Activated CD8-positive, alpha-beta memory T cell treated with anti-CD3 and anti-CD28 coated beads for 36 hours (primary cell): ENCODE data around the gene JAZF1. TPM values are rescaled to one million over a fixed set of nuclear protein-coding genes. Genes with fewer than 3 reads are reported as not detected.

Source experiments
- CTCF ChIA-PET: fragments of 350-600 bp; sonication (Branson Sonifier 250); formaldehyde crosslinking; loops from one replicate; lab custom pipeline; 2021; ENCODE audit warnings: antibody characterized with exemption; lab: Charles Lee
- POLR2A ChIA-PET: fragments of 350-600 bp; sonication (Branson Sonifier 250); formaldehyde crosslinking; loops from one replicate; lab custom pipeline; 2021; ENCODE audit warnings: antibody characterized with exemption; lab: Charles Lee
- total RNA-seq, 2 experiments: library from RNA; stranded (reverse); gene quantifications; one replicate each; pipeline ENCODE4 v1.2.3, GENCODE V29; 2021

JAZF1 gene
- total RNA-seq, 2 experiments from 2014 or later = 4.8 to 5.7 TPM

DNA sequence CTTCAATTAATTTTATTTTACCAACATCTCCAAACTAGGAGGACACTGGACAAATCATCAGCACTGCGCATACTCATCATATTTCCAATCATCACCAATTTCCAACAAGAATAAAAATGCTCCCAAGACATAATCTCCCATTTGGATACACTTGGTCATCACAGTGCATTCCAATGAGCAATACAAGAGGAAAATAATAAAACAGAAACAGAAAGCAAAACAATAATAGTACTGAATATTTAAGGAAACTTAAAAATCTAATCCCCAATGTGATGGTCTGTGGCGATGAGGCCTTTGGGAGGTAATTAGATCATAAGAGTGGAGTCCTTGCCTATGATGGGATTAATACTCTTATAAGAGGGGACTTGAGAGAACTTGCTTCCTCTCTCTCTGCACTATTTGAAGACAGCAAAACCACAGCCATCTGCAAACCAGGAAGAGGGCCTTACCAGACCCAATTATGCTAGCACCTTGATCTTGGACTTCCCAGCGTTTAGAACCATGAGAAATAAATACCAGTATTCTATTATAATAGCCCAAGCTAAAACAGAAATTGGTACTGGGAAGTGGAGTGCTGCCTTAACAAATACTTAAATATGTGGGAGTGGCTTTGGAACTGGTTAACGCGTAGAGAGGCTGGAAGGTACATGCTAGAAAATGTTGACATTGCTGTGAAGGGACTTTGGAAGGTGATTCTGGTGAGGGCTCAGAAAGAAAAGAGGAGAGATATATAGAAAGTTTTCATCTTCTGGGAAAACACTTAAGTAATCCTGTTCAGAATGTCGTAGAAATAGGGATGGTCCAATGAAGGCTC lies 91.5 kb downstream of the JAZF1 start:
- ChIA-PET CTCF (interaction anchor here (1.2 to 2.3 kb wide), 3 partner anchors 7 to 27 kb away, joined by 3 to 7 read pairs (median 3); no protein-coding TSS in a partner anchor), POLR2A (no interaction called here)

DNA sequence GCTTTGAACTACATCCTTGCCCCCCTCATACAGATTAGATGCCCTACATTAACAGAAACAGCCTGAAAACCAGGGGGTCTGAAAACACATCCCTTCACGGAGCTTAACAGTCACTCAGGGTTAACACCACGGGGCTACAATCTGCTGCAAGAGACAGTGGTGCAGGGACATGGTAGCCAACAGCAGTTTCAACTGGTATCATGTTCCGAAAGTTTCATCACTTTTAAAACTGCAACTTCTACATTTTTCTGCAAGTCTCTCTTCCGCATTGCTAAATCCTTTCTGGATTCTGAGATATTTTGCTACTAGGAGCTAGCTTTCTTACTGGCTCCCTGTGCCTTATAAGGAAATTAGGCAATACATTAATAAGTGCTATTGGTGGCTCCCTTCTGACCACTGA lies 92.6 kb downstream of the JAZF1 start:
- CTCF ChIA-PET = interaction anchor here (1.2 to 2.3 kb wide), 2 partner anchors 8 to 26 kb away, joined by 3 to 7 read pairs; no protein-coding TSS in a partner anchor
- POLR2A ChIA-PET = no interaction called here

DNA sequence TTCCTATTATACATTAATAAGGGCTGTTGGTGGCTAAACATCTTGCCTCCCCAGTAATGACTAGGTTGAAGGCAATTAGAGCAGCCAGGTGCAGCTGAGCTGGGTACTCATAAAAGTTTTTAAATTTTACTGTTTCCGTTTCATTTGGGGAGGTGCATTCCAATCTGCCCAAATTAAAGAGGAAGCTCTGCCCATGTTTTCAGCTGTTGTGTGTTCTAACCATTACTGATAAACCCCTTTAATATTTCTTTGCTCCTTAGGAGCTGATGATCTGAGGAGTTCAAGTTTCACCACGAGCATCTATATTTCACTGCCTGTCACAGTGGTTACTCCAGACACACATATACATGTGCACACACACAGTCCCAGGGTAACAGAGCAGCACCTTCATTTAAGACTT lies 94.4 kb downstream of the JAZF1 start:
- ChIA-PET POLR2A (no interaction called here), CTCF (no interaction called here)

DNA sequence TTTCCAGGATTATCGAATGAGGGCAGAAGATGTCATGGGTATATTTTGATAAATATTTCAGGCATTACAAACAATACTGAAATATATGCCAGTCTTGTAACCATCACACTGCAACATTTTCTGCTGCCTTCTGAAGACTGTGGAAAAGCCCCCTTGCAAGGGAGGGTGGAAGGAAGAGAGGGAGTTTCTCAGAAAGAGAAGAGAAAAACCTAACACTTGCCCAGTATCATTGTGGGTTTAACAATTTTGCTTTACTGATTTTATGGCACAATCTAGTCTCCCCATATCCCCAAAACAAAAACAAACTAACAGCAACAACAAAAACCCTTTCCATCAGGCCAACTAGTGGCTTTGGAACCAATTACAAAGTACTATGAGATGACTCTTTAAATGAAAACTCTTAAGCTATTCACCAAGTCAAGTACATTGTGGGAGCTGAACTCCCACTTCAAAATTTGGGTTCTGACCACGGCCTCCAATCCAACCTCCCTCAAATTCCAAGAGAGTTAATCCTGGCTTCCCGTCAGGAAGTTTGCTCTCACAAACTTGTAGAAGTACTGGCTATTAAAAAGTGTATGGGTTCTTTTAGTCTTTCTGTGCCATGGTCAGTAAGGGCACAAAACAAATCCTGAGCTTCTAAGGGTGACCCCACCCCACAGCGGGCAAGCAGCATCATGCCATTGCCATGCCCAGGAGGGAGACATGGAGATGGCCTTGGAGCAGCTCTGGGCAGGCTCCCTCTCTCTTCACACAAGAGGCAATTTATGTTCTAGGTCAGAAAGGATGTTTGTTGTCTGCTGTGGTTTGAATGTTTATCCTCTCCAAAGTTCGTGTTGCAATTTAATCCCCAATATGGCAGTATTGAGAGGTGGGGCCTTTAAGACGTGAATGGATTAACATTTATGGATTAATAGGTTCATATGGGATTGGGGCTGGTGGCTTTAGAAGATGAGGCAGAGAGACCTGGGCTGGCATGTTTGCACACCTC lies 96.3 kb downstream of the JAZF1 start:
- ChIA-PET CTCF (interaction anchor here (0.6 to 1.1 kb wide), 2 partner anchors 64 to 272 kb away, joined by 3 to 4 read pairs; no protein-coding TSS in a partner anchor), POLR2A (no interaction called here)

DNA sequence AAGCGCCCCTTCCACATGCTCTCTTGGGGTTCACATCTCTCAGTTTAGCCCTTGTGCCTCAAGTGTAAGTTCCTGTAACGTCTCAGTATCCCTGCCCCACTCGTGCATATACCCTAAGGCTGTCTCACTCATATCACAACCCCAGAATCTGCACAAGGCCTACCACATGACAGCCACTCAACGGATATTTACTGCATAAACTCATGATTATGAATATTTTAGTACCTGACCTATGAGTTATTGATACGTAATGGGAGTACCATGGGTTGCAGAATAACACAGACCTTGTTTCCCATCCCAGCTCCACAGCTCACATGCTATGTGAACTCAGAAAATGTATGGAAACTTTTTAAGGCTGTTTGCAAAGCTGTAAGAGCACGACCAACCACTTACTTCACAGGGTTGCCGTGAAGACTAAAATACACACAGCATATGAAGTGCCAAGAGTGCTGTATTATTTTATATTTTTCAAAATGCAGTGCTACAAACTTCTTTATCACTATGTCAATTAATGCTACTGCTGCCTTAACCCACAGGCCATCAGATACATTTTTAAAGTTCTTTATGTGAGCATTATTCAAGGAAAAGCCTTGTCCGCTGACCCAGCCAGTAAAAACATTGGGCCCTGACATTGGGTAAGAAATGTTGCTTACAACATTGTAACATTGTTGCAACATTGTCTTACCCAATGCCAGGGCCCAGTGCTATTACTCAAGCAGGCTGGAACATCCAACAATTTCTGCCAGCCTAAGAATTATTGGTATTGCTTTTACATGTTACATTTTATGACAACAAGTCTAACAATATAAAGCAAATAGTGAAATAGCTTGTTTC lies 97.2 kb downstream of the JAZF1 start:
- POLR2A ChIA-PET = no interaction called here
- CTCF ChIA-PET = interaction anchor here (0.6 to 1.6 kb wide), 2 partner anchors 10 to 271 kb away, joined by 3 read pairs; no protein-coding TSS in a partner anchor

DNA sequence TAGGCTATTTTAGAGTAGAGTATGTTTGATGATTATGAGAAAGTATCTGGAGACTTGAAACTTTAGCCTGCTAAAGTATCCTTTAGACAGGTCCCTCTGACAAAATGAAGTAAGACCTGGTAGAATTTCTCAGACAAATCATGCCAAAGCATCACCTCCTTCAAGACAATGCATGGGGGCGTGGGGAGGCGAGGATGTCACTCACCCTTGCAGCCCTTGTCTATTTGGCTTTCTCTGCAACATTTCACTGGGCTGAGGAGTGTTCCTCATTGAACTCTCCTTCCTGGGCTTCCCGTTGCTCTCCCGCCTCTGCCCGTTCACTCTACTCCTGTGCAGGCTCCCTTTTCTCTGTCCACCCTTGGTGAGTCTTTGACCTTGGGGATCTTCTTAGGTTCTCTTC lies 98.5 kb downstream of the JAZF1 start:
- CTCF ChIA-PET = interaction anchor here (1.6 kb wide), 1 partner anchor 12 kb away, joined by 3 read pairs; no protein-coding TSS in a partner anchor
- POLR2A ChIA-PET = no interaction called here

DNA sequence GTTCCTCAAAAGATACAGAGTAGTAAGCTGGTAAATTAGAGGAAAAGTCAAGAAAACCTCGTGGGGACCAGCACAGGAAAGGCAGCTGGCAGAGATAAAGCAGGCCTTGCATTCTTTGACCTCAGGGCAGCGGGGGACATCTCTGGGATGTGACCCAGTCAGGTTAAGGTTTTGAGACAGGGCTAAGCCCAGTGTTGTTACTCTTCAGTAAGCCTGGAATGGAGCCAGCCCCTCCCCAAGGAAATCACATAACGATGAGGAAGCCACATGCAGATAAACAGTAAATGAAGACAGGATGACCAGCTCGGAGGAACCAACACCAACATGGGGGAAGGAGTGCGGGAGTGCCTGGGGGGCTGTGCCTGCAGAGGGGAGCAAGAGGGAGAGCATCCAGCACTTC lies 99.6 kb downstream of the JAZF1 start:
- POLR2A ChIA-PET = no interaction called here
- CTCF ChIA-PET = interaction anchor here (1.2 kb wide), 1 partner anchor 15 kb away, joined by 3 read pairs; no protein-coding TSS in a partner anchor

DNA sequence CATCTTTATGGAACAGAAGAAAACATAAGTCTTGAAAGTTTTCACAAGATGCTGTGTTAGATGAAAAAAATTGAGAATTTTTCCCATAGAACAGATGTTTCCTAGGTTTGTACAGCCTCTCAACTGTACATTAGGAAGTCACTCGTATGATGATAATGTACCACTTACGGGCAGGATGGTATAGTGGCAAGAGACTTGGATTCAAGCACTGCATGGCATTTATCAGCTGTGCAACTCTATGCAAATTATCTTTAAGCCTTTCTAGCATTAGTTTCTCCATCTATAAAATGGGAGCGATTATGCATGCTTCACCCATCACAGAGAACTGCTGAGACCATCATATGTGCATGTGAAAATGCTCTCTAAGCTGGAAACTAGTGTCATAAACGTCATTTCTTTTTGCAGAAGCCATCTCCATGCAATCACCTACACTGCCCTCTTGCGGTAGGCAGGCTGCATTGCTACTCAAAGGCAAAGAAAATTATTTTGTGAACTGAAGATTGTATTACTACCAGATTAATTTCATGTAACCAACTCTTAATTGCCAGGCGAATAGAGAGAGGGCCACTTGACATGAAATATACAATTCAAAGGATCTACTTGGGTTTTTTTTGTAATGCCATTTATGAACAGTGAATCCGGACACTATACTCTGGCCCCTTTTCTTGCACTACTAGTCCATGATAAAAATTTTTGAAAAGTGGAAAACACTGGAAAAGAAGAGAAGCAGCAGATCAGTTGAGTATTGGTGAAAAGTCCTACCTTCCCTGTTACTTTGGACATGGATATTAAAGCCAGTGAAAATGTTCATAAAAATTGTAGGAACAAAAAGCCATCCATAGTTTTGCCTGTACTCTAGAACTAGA lies 102.3 kb downstream of the JAZF1 start:
- POLR2A ChIA-PET = no interaction called here
- CTCF ChIA-PET = interaction anchor here (0.7 to 1.9 kb wide), 11 partner anchors 9 to 1318 kb away, joined by 3 to 8 read pairs (median 3); no protein-coding TSS in a partner anchor

DNA sequence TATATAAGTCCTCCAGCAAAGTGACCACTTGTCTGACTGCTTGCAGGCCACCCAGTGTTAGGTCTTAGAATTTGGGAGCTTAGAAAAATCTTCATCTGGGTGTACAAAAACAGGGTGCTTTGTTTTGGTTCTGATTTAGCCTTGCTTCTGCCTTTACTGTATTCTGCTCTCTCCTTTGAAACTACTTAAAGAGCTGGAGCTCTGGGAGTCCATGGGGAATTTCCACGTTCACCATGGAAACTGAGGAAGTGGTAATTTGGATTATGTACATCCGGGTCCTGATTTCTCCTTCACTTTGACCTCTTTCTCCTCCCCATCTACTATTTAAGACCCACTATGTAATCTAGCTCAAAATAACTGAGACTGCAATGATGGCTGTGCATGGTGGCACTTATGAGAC lies 103.0 kb downstream of the JAZF1 start:
- ChIA-PET CTCF (interaction anchor here (0.8 to 1.9 kb wide), 10 partner anchors 8 to 1318 kb away, joined by 3 to 8 read pairs (median 3); no protein-coding TSS in a partner anchor), POLR2A (no interaction called here)

DNA sequence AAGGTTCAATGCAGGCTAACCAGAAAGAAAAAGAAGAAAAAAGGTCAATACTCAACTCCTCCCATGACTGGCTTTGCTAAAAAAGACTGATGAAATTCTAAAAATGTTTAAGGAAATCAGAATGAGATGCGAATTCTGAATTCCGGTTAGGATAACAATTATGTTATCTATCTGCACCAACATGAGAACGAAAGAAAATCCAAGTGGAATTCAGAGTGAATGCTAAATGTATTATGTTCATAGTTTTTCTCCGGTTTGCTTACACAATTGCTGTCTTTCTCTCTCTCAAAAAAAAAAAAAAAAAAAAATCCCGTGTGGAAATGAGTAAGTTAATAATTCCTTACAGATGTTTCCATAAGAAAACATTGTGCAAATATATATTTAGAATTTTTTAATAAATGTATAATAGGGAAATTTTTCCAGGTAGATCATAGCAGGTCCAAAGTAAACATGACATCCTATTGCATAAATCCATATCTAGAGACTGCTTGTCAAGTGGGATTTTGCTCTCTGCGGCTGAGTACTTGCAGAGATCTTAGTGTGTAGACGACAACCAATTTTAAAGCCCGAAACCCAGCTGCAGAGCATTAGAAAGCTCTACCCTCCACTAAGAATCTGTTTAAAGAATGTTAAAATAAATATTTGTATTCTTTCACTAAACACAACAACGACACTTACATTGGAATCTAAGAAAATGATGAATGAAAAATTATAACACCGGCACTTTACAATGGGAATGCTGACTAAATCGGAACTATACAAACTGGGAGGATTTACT lies 104.0 kb downstream of the JAZF1 start:
- ChIA-PET POLR2A (no interaction called here), CTCF (no interaction called here)

DNA sequence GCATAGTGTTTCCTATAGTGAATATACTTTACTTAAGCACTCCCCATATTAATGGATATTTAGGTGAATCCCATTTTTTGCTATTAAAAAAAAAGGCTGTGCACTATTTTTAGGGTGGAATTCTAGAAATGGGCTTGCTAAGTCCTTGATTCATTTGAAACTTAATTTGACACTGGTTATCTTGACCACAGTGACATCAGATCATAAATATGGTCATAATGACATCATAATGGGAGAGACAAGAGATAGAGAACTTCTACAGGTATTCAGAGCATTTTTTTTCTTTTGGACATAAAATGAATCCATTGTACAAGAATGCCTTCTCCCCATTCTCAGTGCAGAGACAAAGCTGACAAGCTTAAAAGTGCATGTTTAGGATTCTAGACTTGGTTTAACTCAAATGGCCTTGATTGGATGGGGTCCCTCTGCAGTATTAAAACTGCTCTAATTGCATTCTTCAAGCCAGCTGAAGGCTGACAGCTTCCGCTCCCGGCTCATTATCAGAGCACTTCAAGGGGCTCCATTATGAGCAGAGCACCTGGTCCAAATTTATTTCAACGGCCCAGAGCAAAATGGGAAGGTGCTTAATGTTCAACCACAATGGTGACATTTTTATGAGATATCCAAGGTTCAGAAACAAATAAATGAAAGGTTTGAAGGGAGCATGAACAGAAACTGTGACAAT lies 104.8 kb downstream of the JAZF1 start:
- ChIA-PET POLR2A (no interaction called here), CTCF (no interaction called here)

DNA sequence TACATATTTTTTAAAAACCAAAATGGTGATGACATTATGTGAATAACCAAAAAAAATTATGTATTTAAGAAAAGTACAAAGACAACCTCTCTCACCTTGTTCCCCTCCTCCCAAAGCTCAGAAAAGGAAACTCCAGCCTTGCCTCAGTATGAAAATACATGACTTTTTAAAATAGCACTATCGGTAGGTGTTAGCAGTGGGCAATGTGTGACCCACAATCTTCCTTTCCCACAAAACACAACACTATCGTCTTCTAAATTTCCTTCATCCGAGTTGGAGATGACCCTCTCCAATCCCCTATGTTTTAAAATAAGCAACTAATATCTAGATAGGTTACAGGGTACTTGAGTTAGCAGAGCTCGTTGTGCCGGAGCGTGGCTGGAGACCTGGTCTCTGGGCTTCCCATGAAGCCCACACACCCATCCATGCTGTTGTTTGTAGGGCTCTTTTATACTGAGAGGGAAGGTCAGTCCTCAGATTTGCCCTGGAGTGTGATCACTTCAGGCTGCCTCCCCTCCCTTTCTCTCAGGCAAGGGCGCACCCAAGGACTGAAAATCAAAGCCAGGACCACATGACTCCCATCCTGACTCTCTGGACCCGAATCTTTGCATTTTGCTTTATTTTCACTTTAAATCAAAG lies 107.6 kb downstream of the JAZF1 start:
- ChIA-PET CTCF (no interaction called here), POLR2A (no interaction called here)

DNA sequence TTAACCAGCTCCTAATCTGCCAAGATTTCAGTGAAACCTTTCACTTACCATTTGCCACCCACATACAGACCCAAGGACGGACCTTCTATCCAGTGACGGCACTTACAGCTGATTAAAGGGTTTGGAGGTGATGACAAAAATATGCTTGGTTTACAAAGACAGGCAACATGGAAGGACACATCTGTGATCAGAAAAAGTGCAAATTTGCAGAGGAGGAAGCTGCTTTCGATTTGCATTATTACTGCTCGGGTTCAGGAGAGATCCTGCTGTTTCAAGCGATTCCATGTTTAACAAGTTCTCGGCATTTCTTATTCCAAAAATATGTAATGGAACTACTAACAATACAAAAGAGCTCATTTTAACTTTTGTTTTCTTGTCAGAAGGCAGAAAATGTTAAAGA lies 109.0 kb downstream of the JAZF1 start:
- CTCF ChIA-PET = interaction anchor here (1.3 kb wide), 1 partner anchor 10 kb away, joined by 3 read pairs; no protein-coding TSS in a partner anchor
- POLR2A ChIA-PET = no interaction called here

DNA sequence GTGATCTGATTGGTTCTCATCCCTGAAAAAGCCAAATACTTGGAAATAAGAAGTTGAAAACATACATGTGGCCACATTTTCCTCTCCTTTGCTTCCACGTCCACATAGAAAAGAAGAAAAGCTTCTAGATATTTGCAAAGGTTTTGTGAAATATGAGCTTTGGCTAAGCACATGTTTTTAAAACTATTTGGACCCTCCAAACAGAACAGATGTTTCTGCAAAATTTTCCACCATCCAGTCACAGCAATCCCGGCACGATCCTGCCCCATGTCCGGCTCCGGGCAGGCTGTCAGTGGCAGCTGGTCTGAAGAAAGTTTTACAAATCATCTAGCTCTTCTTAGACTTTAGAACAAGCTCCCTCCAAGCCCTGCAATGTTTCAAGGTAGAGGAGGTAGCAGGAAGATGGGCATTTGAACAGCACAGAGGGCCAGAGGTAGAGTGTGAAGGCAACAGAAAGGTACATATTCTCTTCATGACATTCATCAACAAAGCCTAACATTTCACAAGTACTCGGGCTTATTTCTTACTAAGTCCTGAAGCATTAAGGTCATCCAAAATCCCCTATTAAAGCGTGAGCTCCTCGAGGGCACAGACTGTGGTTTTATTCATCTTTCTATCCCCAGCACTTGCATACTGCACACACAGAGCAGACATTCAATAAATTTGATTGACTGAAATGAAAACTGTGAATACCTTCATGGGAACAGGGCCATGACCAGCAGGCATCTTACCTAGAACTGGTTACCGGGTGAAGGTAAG lies 110.1 kb downstream of the JAZF1 start:
- ChIA-PET POLR2A (no interaction called here), CTCF (interaction anchor here (1.2 kb wide), 1 partner anchor 9 kb away, joined by 6 read pairs; no protein-coding TSS in a partner anchor)

DNA sequence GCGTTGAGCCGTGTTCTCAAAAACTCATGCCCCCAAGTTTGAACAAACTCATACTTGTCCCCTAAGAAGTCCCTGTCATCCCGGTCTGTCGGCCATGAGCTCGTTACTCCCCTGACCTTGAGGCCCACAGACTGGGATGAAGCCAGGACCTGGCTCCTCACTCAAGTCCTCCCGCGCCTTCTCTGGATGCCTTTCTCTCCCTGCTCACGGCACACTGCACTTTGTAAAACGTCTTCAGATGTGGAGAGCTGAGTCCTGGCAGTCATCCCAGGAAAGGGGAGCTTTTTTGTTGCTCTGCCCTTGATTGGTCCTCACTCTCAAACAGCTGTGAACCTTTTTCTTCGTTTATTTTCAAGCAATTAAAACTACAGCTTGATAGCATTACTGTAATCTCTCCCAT lies 110.8 kb downstream of the JAZF1 start:
- CTCF ChIA-PET = interaction anchor here (1.2 to 1.4 kb wide), 2 partner anchors 8 kb away, joined by 3 to 6 read pairs; no protein-coding TSS in a partner anchor
- POLR2A ChIA-PET = no interaction called here
